HG03354 (cell line): ENCODE measurements around the gene BMP5.
"Not testable (repeated sequence)": the region's sequence is repeated elsewhere in the genome, so short reads cannot be mapped to it uniquely, and the experiment has no call there.

Experiments
- ATAC-seq: cut with Tn5 transposase; IDR thresholded peaks from one replicate; pipeline ENCODE4 v1.9.1; 2021; ENCODE audit warnings: mild to moderate bottlenecking; ENCODE audit not compliant: unreplicated experiment, poor library complexity, severe bottlenecking

BMP5 gene

GRCh38 chr6:55875400-55875799, at the start of gene BMP5:
BMP5 (minus strand) TSS chr6:55875590; CDS start chr6:55874865, 725 bp downstream.
- no peak for ATAC-seq

GRCh38 chr6:55922406-55922805, 47.0 kb upstream of the BMP5 start:
- no peak for ATAC-seq

- ATAC-seq: no peak
Measured at GRCh38 chr6:55919716-55920308, 44.4 kb upstream of the BMP5 start.

- ATAC-seq: no peak
Measured at GRCh38 chr6:55918639-55919038, 43.2 kb upstream of the BMP5 start.

- no peak for ATAC-seq
Measured at GRCh38 chr6:55917751-55918415, 42.5 kb upstream of the BMP5 start.

- ATAC-seq: no peak
Measured at GRCh38 chr6:55916188-55916587, 40.8 kb upstream of the BMP5 start.

GRCh38 chr6:55913228-55914195, 38.1 kb upstream of the BMP5 start:
- ATAC-seq: peak; percentile 69

GRCh38 chr6:55910466-55910865, 35.1 kb upstream of the BMP5 start:
- not testable (repeated sequence) for ATAC-seq

- not testable (repeated sequence) for ATAC-seq
Measured at GRCh38 chr6:55909911-55910310, 34.5 kb upstream of the BMP5 start.

GRCh38 chr6:55902796-55903195, 27.4 kb upstream of the BMP5 start:
- ATAC-seq: no peak

GRCh38 chr6:55901765-55902270, 26.4 kb upstream of the BMP5 start:
- ATAC-seq: no peak

GRCh38 chr6:55898342-55898741, 23.0 kb upstream of the BMP5 start:
- ATAC-seq: no peak

GRCh38 chr6:55897346-55897745, 22.0 kb upstream of the BMP5 start:
- no peak for ATAC-seq

- no peak for ATAC-seq
Measured at GRCh38 chr6:55895972-55896730, 20.8 kb upstream of the BMP5 start.

GRCh38 chr6:55892749-55893357, 17.5 kb upstream of the BMP5 start:
- no peak for ATAC-seq

- ATAC-seq: peak; percentile 75
Measured at GRCh38 chr6:55888917-55889316, 13.5 kb upstream of the BMP5 start.

GRCh38 chr6:55886185-55886836, 10.9 kb upstream of the BMP5 start:
- ATAC-seq: no peak

- ATAC-seq: no peak
Measured at GRCh38 chr6:55882718-55883569, 7.6 kb upstream of the BMP5 start.
